ENCODE measurements around the gene DHRS4L2. TPM values are rescaled to one million over a fixed set of nuclear protein-coding genes. Genes with fewer than 3 reads are reported as not detected.
A peak's percentile ranks its signal among the peaks of the same experiment; 100 is the strongest.
"Not testable (repeated sequence)": the region's sequence is repeated elsewhere in the genome, so short reads cannot be mapped to it uniquely, and the experiment has no call there.

The DHRS4L2 gene
- total and polyA plus RNA-seq, 10 of the 15 experiments (the other 5 are each of a cell fraction or from before 2014, with no cell fraction given) = 2.8 to 49.3 (median 21.8) TPM

GRCh38 chr14:24036963-24037657, 48.4 kb downstream of the DHRS4L2 start:
- POLR2A ChIA-PET = interaction anchor here (0.5 kb wide), 1 partner anchor 208 kb away, joined by 3 read pairs; no protein-coding TSS in a partner anchor
- Histone ChIP-seq H2AFZ (ENCODE audit: control insufficient read depth, low read depth, low read length) (peak overlapping the region; percentile 73), H3K9ac (ENCODE audit: control insufficient read depth, insufficient read depth, low read length) (peak overlapping the region; percentile 62), H3K4me3 (peak overlapping the region; percentile 73), H3K27ac (ENCODE audit: control insufficient read depth, insufficient read depth) (peak overlapping the region; percentile 56), H3K4me2 (ENCODE audit: control insufficient read depth, insufficient read depth) (peak overlapping the region; percentile 58)
- H3K36me3 ChIP-seq (ENCODE audit: control insufficient read depth in 2 of 2, insufficient read depth in 2 of 2, low read length in 1 of 2); BruUV-seq (replicated peaks); H3K9me3 ChIP-seq (replicated peaks; ENCODE audit: control insufficient read depth, insufficient read depth, low read length); DNase-seq (ENCODE audit: low read depth, low spot score); H3K4me1 ChIP-seq (ENCODE audit: control insufficient read depth, insufficient read depth, low read length); H4K20me1 ChIP-seq (ENCODE audit: control insufficient read depth, insufficient read depth); H3K27me3 ChIP-seq (replicated peaks in 1 of 2; ENCODE audit: control insufficient read depth in 2 of 2, insufficient read depth in 2 of 2, low read length in 1 of 2); FAIRE-seq; H3K79me2 ChIP-seq (ENCODE audit: control insufficient read depth, insufficient read depth, low read length); RAD21 ChIA-PET (ENCODE audit: unreplicated experiment): not testable (repeated sequence)
- 5% methylated on average over 10 of the region's 10 CpGs for WGBS (ENCODE audit: insufficient coverage, insufficient replicate concordance, low lambda C conversion rate, missing lambda C conversion rate)
- peak; percentile 66 for TF ChIP-seq MEF2B (IDR thresholded peaks at IDR 0.05; ENCODE audit: partially characterized antibody, poor library complexity, severe bottlenecking)
- TF ChIP-seq JUNB (IDR thresholded peaks at IDR 0.05) = peak; percentile 28; the same call in 1 of the 2 replicates
- intact Hi-C loops (cut with micrococcal nuclease; ENCODE audit: unreplicated experiment) = loop anchor here (1.0 kb wide), 1 partner anchor 23 kb away; no protein-coding TSS in a partner anchor
- peak; percentile 43 for ATAC-seq
- in situ Hi-C loops (cut with MboI) = loop anchor here (10.0 kb wide), 1 partner anchor 62 kb away; no protein-coding TSS in a partner anchor
- SMC1A ChIA-PET (ENCODE audit: uncharacterized antibody, unreplicated experiment) = interaction anchor here (1.3 kb wide), 1 partner anchor 78 kb away, joined by 3 read pairs; the partner anchor contains the start of genes DCAF11 and NRL
- CTCF ChIA-PET = interaction anchor here (1.4 kb wide), 1 partner anchor 406 kb away, joined by 3 read pairs; no protein-coding TSS in a partner anchor

GRCh38 chr14:24037658-24038037, 48.9 kb downstream of the DHRS4L2 start:
- no peak overlapping the region for H3K27ac ChIP-seq (ENCODE audit: control insufficient read depth, insufficient read depth)
- ChIA-PET POLR2A (no interaction called here), CTCF (interaction anchor here (1.0 to 1.4 kb wide), 3 partner anchors 53 to 406 kb away, joined by 3 to 4 read pairs (median 3); no protein-coding TSS in a partner anchor), SMC1A (ENCODE audit: uncharacterized antibody, unreplicated experiment) (interaction anchor here (1.3 to 1.4 kb wide), 3 partner anchors 23 to 77 kb away, joined by 3 to 4 read pairs (median 3); partner anchors contain the start of genes DCAF11 and NRL), RAD21 (ENCODE audit: unreplicated experiment) (no interaction called here)
- no TSS peak for BruUV-seq (replicated peaks)
- TF ChIP-seq IKZF1 (conservative IDR thresholded peaks at IDR 0.05) (no peak), SMAD5 (IDR thresholded peaks at IDR 0.05; ENCODE audit: low read depth) (no peak), BACH1 (IDR thresholded peaks at IDR 0.05; ENCODE audit: borderline replicate concordance) (no peak), NFYA (IDR thresholded peaks at IDR 0.05; ENCODE audit: borderline replicate concordance, low read depth, low read length) (no peak), NR2C1 (IDR thresholded peaks at IDR 0.05) (no peak), NKRF (conservative IDR thresholded peaks at IDR 0.05) (no peak), SREBF1 (IDR thresholded peaks at IDR 0.05; ENCODE audit: low read length) (no peak), FOXM1 (IDR thresholded peaks at IDR 0.05; ENCODE audit: low read depth, low read length) (no peak)
- FAIRE-seq = no peak
- in situ Hi-C loops (cut with MboI) = loop anchor here (10.0 kb wide), 1 partner anchor 63 kb away; no protein-coding TSS in a partner anchor
- WGBS (ENCODE audit: insufficient coverage, insufficient replicate concordance, low lambda C conversion rate, missing lambda C conversion rate) = 66% methylated on average over 14 of the region's 14 CpGs
- DNase-seq (ENCODE audit: low read depth, low spot score) = no peak
- no peaks in the 10 kb centered on the region for H3K36me3 ChIP-seq (ENCODE audit: control insufficient read depth in 2 of 2, insufficient read depth in 2 of 2, low read length in 1 of 2)
- H3K79me2 ChIP-seq (ENCODE audit: control insufficient read depth, insufficient read depth, low read length) = no peaks in the 10 kb centered on the region
- H2AFZ ChIP-seq (ENCODE audit: control insufficient read depth, low read depth, low read length) = no peak overlapping the region
- no peak overlapping the region for H3K4me2 ChIP-seq (ENCODE audit: control insufficient read depth, insufficient read depth)
- H4K20me1 ChIP-seq (ENCODE audit: control insufficient read depth, insufficient read depth) = no peaks in the 10 kb centered on the region
- no peaks in the 10 kb centered on the region; the same call in 2 of the 3 replicates for H3K9me3 ChIP-seq (replicated peaks; ENCODE audit: control insufficient read depth, insufficient read depth, low read length)
- no peak for ATAC-seq
- H3K9ac ChIP-seq (ENCODE audit: control insufficient read depth, insufficient read depth, low read length) = no peak overlapping the region
- no peaks in the 10 kb centered on the region; the same call in 1 of the 2 replicates for H3K4me1 ChIP-seq (ENCODE audit: control insufficient read depth, insufficient read depth, low read length)
- H3K4me3 ChIP-seq = no peak overlapping the region
- H3K27me3 ChIP-seq (replicated peaks in 1 of 2; ENCODE audit: control insufficient read depth in 2 of 2, insufficient read depth in 2 of 2, low read length in 1 of 2) = no peaks in the 10 kb centered on the region
- intact Hi-C loops (cut with micrococcal nuclease; ENCODE audit: unreplicated experiment) = no loop called here
